Suprapubic skin (tissue), 4 donors: ENCODE results near the gene SORCS2. TPM values are rescaled to one million over a fixed set of nuclear protein-coding genes. Genes with fewer than 3 reads are reported as not detected.

Experiments
- DNase-seq, 2 donors: peaks; one replicate each; pipeline ENCODE4 v3.0.0-alpha.2; 2019; ENCODE audit warnings: low spot score in 2 of 2
- H3K27ac ChIP-seq: fragments of 200-600 bp; sonication (generic); one replicate; pipeline ENCODE4 v1.5.1; 2019
- H3K27me3 ChIP-seq: fragments of 200-600 bp; sonication (generic); one replicate; pipeline ENCODE4 v1.5.1; 2019
- H3K36me3 ChIP-seq: fragments of 200-600 bp; sonication (generic); one replicate; pipeline ENCODE4 v1.5.1; 2019
- H3K4me1 ChIP-seq: fragments of 200-600 bp; sonication (generic); one replicate; pipeline ENCODE4 v1.5.1; 2019
- H3K4me3 ChIP-seq: fragments of 200-600 bp; sonication (generic); one replicate; pipeline ENCODE4 v1.5.1; 2019; ENCODE audit warnings: mild to moderate bottlenecking
- H3K9me3 ChIP-seq: fragments of 200-600 bp; sonication (generic); one replicate; pipeline ENCODE4 v1.5.1; 2019
- CTCF ChIP-seq, 2 donors: fragments of 200-600 bp in 1 of 2; fragments of 450-650 bp in 1 of 2; sonication (generic) in 1 of 2; IDR thresholded peaks; one replicate each; pipeline ENCODE4 v1.5.1; 2016 to 2019; ENCODE audit warnings: antibody characterized with exemption in 2 of 2, mild to moderate bottlenecking in 1 of 2, moderate library complexity in 1 of 2
- EP300 ChIP-seq: sonication (generic); formaldehyde crosslinking; IDR thresholded peaks from one replicate; pipeline ENCODE4 v1.6.1; 2017; ENCODE audit warnings: antibody characterized with exemption
- POLR2A ChIP-seq, 2 donors: fragments of 450-650 bp; IDR thresholded peaks; one replicate each; pipeline ENCODE4 v1.6.1; 2017; ENCODE audit warnings: antibody characterized with exemption in 2 of 2, mild to moderate bottlenecking in 2 of 2, moderate library complexity in 2 of 2
- POLR2AphosphoS5 ChIP-seq, 3 donors: sonication (generic); formaldehyde crosslinking; IDR thresholded peaks; one replicate each; pipeline ENCODE4 v1.6.1; 2017; ENCODE audit warnings: antibody characterized with exemption in 3 of 3
- WGBS: methylation state at CpG from one replicate; pipeline ENCODE4 v1.1.5; 2018; 5-methylcytosine and 5-hydroxymethylcytosine counted together
- total RNA-seq, 4 donors: library from RNA; depleted of rRNA; stranded (reverse); fragments of >200 nt; gene quantifications; one replicate each; pipeline ENCODE4 v1.1.0, GENCODE V29; 2016

The SORCS2 gene
- total RNA-seq, 4 donors from 2014 or later, result 0.94 to 4.6 (median 1.3) TPM

- WGBS, result 45% methylated on average over 2 of the region's 12 CpGs
- no peak overlapping the region for H3K27ac ChIP-seq
- H3K9me3 ChIP-seq, result no peaks in the 10 kb centered on the region
- H3K36me3 ChIP-seq, result no peaks in the 10 kb centered on the region
- TF ChIP-seq CTCF (IDR thresholded peaks at IDR 0.05) (no peak), POLR2A (IDR thresholded peaks at IDR 0.05) (no peak), EP300 (no peak)
- H3K4me1 ChIP-seq, result no peaks in the 10 kb centered on the region
- H3K27me3 ChIP-seq, result no peaks in the 10 kb centered on the region
- no peak overlapping the region for H3K4me3 ChIP-seq
- DNase-seq, result no peak
Measured at GRCh38 chr4:7540206-7540605, 347.9 kb downstream of the SORCS2 start.

GRCh38 chr4:7540654-7541413 lies 348.5 kb downstream of the SORCS2 start:
- WGBS, result 78% methylated on average over 10 of the region's 17 CpGs
- Histone ChIP-seq H3K27ac (no peak overlapping the region), H3K27me3 (no peaks in the 10 kb centered on the region), H3K36me3 (no peaks in the 10 kb centered on the region), H3K4me1 (no peaks in the 10 kb centered on the region), H3K9me3 (no peaks in the 10 kb centered on the region), H3K4me3 (no peak overlapping the region)
- DNase-seq, result no peak
- no peak for TF ChIP-seq EP300
- no peak for TF ChIP-seq POLR2AphosphoS5 (IDR thresholded peaks at IDR 0.05)

GRCh38 chr4:7541414-7541810 lies 349.1 kb downstream of the SORCS2 start:
- Histone ChIP-seq H3K4me1 (peaks cover 4% of the 10 kb centered on the region), H3K9me3 (no peaks in the 10 kb centered on the region), H3K4me3 (no peak overlapping the region), H3K27ac (no peak overlapping the region), H3K27me3 (no peaks in the 10 kb centered on the region), H3K36me3 (no peaks in the 10 kb centered on the region)
- DNase-seq, result no peak
- TF ChIP-seq CTCF (IDR thresholded peaks at IDR 0.05) (no peak), EP300 (no peak), POLR2AphosphoS5 (IDR thresholded peaks at IDR 0.05) (no peak), POLR2A (IDR thresholded peaks at IDR 0.05) (no peak)
- 88% methylated on average over 8 of the region's 8 CpGs for WGBS

- Histone ChIP-seq H3K27ac (no peak overlapping the region), H3K4me1 (peaks cover 17% of the 10 kb centered on the region), H3K36me3 (no peaks in the 10 kb centered on the region), H3K4me3 (no peak overlapping the region), H3K9me3 (no peaks in the 10 kb centered on the region), H3K27me3 (no peaks in the 10 kb centered on the region)
- no peak for DNase-seq
- 100% methylated on average over 2 of the region's 4 CpGs for WGBS
- no peak for TF ChIP-seq POLR2A (IDR thresholded peaks at IDR 0.05)
- no peak for TF ChIP-seq CTCF (IDR thresholded peaks at IDR 0.05)
- TF ChIP-seq EP300, result no peak
- no peak for TF ChIP-seq POLR2AphosphoS5 (IDR thresholded peaks at IDR 0.05)
Measured at GRCh38 chr4:7542781-7543180, 350.4 kb downstream of the SORCS2 start.

- H3K27ac ChIP-seq, result peak overlapping the region; percentile 64
- H3K4me1 ChIP-seq, result peaks cover 23% of the 10 kb centered on the region
- H3K4me3 ChIP-seq, result no peak overlapping the region
- no peaks in the 10 kb centered on the region for H3K9me3 ChIP-seq
- TF ChIP-seq POLR2A (IDR thresholded peaks at IDR 0.05), result no peak
- TF ChIP-seq POLR2AphosphoS5 (IDR thresholded peaks at IDR 0.05), result no peak
- TF ChIP-seq EP300, result no peak
- TF ChIP-seq CTCF (IDR thresholded peaks at IDR 0.05), result no peak
- DNase-seq, result no peak
- H3K27me3 ChIP-seq, result peaks cover 2% of the 10 kb centered on the region
- WGBS, result 63% methylated on average over 8 of the region's 18 CpGs
- H3K36me3 ChIP-seq, result no peaks in the 10 kb centered on the region
Measured at GRCh38 chr4:7546152-7546808, 353.9 kb downstream of the SORCS2 start.
